GM12878 (cell line): ENCODE data around the gene HNRNPA2B1. TPM values are rescaled to one million over a fixed set of nuclear protein-coding genes. Genes with fewer than 3 reads are reported as not detected.

Experiments
- BCL11A ChIP-seq: IDR thresholded peaks from 2 replicates; pipeline ENCODE4 v1.6.1; 2011; ENCODE audit warnings: low read depth, low read length
- BCL3 ChIP-seq: IDR thresholded peaks from 2 replicates; pipeline ENCODE4 v1.6.1; 2011; ENCODE audit warnings: borderline replicate concordance, low read depth, mild to moderate bottlenecking, moderate library complexity, low read length; ENCODE audit not compliant: insufficient read depth, poor library complexity, severe bottlenecking
- BMI1 ChIP-seq: fragments of 450-650 bp; IDR thresholded peaks from 2 replicates; pipeline ENCODE4 v1.6.1; 2016; ENCODE audit warnings: mild to moderate bottlenecking, moderate library complexity, borderline replicate concordance
- CBFB ChIP-seq: IDR thresholded peaks from 2 replicates; pipeline ENCODE4 v1.6.1; 2016; ENCODE audit warnings: antibody characterized with exemption, low read depth
- CUX1 ChIP-seq: IDR thresholded peaks from 2 replicates; pipeline ENCODE4 v1.6.1; 2012; ENCODE audit warnings: improper control_type of control experiment, low read depth, low read length; ENCODE audit not compliant: insufficient replicate concordance
- DPF2 ChIP-seq: fragments of 450-650 bp; IDR thresholded peaks from 2 replicates; pipeline ENCODE4 v1.6.1; 2017; ENCODE audit warnings: mild to moderate bottlenecking
- E2F8 ChIP-seq: fragments of 450-650 bp; IDR thresholded peaks from 2 replicates; pipeline ENCODE4 v1.6.1; 2018; ENCODE audit warnings: mild to moderate bottlenecking, low read depth, moderate library complexity; ENCODE audit not compliant: partially characterized antibody
- HDAC6 ChIP-seq: fragments of 200-600 bp; sonication (generic); IDR thresholded peaks from one replicate; pipeline ENCODE4 v1.8.0; 2017; ENCODE audit warnings: antibody characterized with exemption; ENCODE audit not compliant: unreplicated experiment
- KAT2A ChIP-seq: conservative IDR thresholded peaks from 2 replicates; pipeline ENCODE4 v1.6.1; 2011; ENCODE audit warnings: low read depth, low read length; ENCODE audit not compliant: control insufficient read depth
- NFYA ChIP-seq: IDR thresholded peaks from 2 replicates; pipeline ENCODE4 v1.6.1; 2011; ENCODE audit warnings: low read depth, mild to moderate bottlenecking, low read length, improper control_type of control experiment, borderline replicate concordance
- POLR2A ChIP-seq: IDR thresholded peaks from 2 replicates; pipeline ENCODE4 v1.6.1; 2011; ENCODE audit warnings: low read depth, mild to moderate bottlenecking, low read length
- POLR2AphosphoS2 ChIP-seq: IDR thresholded peaks from 2 replicates; pipeline ENCODE4 v1.6.1; 2011; ENCODE audit warnings: low read depth, mild to moderate bottlenecking, low read length, improper control_type of control experiment, moderate library complexity
- SMC3 ChIP-seq: IDR thresholded peaks from 2 replicates; pipeline ENCODE4 v1.6.1; 2011; ENCODE audit warnings: low read length, improper control_type of control experiment, borderline replicate concordance
- SUZ12 ChIP-seq: fragments of 200-600 bp; sonication (generic); IDR thresholded peaks from one replicate; pipeline ENCODE4 v1.6.1; 2018; ENCODE audit warnings: antibody characterized with exemption, mild to moderate bottlenecking; ENCODE audit not compliant: unreplicated experiment
- TCF7 ChIP-seq: IDR thresholded peaks from 2 replicates; pipeline ENCODE4 v1.6.1; 2014; ENCODE audit warnings: antibody characterized with exemption, borderline replicate concordance
- ZBTB4 ChIP-seq: fragments of 450-650 bp; formaldehyde crosslinking; IDR thresholded peaks from 2 replicates; pipeline ENCODE4 v1.4.0; 2022; ENCODE audit warnings: mild to moderate bottlenecking, moderate library complexity
- ZNF622 ChIP-seq: fragments of 450-650 bp; IDR thresholded peaks from 2 replicates; pipeline ENCODE4 v1.6.1; 2017; ENCODE audit warnings: mild to moderate bottlenecking, inconsistent platforms
- polyA plus RNA-seq, 11 experiments: library from polyadenylated mRNA; depleted of rRNA in 4 of 11; unstranded in 6 of 11; stranded (reverse) in 5 of 11; fragments of >200 nt; fragmentation: Nextera tagmentation in 4 of 11; fragmentation: Illumina TruSeq in 1 of 11; extraction: Ambion mirVana in 4 of 11; extraction: Trizol in 1 of 11; gene quantifications; 1 replicate in 1 of 11; 2 replicates in 10 of 11; pipeline versions ENCODE4 v1.2.1 to v1.2.3, GENCODE V29; 2011 to 2016; ENCODE audit warnings: inconsistent platforms in 2 of 11, missing spikeins in 2 of 11, low read depth in 1 of 11
- total RNA-seq, 4 experiments: library from RNA; depleted of rRNA in 3 of 4; stranded (reverse); fragments of >200 nt in 3 of 4; fragmentation: Illumina TruSeq in 1 of 4; extraction: Trizol in 1 of 4; gene quantifications; 2 replicates each; pipeline versions ENCODE4 v1.2.1 to v1.2.3, GENCODE V29; 2013 to 2021

The HNRNPA2B1 gene
- total and polyA plus RNA-seq, 10 of the 15 experiments (the other 5 are each of a cell fraction or from before 2014, with no cell fraction given): 295 to 1,396 (median 932) TPM

- TF ChIP-seq TCF7 (no peak), CUX1 (peak; percentile 64), SMC3 (0 out of 2 replicates have a peak, but pooled peaks have one; percentile 3), E2F8 (peak; percentile 55), ZNF622 (no peak), ZBTB4 (CRISPR knock-in tag) (peak; percentile 3; the same call in 1 of the 2 replicates), BCL11A (0 out of 2 replicates have a peak, but pooled peaks have one; percentile 5), CBFB (peak; percentile 17; the same call in 1 of the 2 replicates), SUZ12 (no peak), DPF2 (no peak), BCL3 (peak; percentile 45), HDAC6 (peak; percentile 68), KAT2A (no peak), POLR2A (peak; percentile 75), POLR2AphosphoS2 (peak; percentile 66; the same call in 1 of the 2 replicates), BMI1 (peak; percentile 19), NFYA (no peak)
These were observed 12.2 kb downstream of the HNRNPA2B1 start (continued) for GRCh38 chr7:26188206-26188956.
